NCI-H2171 (cell line): ENCODE data around the gene PDLIM7.

ENCODE experiments used
- DNase-seq: peaks from one replicate; lab custom pipeline; 2025; lab: John Stamatoyannopoulos, UW

The PDLIM7 gene

GRCh38 chr5:177455661-177456590, 41.5 kb downstream of the PDLIM7 start:
- peak; percentile 80 for DNase-seq

- peak; percentile 77 for DNase-seq
These were observed 42.3 kb downstream of the PDLIM7 start for GRCh38 chr5:177455036-177455660.

GRCh38 chr5:177454397-177455035, 42.9 kb downstream of the PDLIM7 start:
- DNase-seq = peak; percentile 51

- DNase-seq = no peak
These were observed 43.5 kb downstream of the PDLIM7 start for GRCh38 chr5:177453852-177454396.

- DNase-seq = no peak
These were observed 44.4 kb downstream of the PDLIM7 start for GRCh38 chr5:177452688-177453638.

GRCh38 chr5:177450667-177451424, 46.6 kb downstream of the PDLIM7 start:
- DNase-seq = no peak

- DNase-seq = no peak
These were observed 48.0 kb downstream of the PDLIM7 start for GRCh38 chr5:177449140-177450061.

- no peak for DNase-seq
These were observed 49.0 kb downstream of the PDLIM7 start for GRCh38 chr5:177448244-177448950.

- DNase-seq = no peak
These were observed 49.7 kb downstream of the PDLIM7 start for GRCh38 chr5:177447611-177448243.

GRCh38 chr5:177447066-177447610, 50.3 kb downstream of the PDLIM7 start:
- peak; percentile 30 for DNase-seq

GRCh38 chr5:177446200-177447065, 51.0 kb downstream of the PDLIM7 start, which contains the start of gene PRR7:
TSS of gene PRR7 (plus strand) at chr5:177446814. CDS start at chr5:177455068, 8,254 bp downstream.
- peak; percentile 43 for DNase-seq

GRCh38 chr5:177445917-177446199, 51.5 kb downstream of the PDLIM7 start:
- DNase-seq = no peak

- no peak for DNase-seq
These were observed 52.1 kb downstream of the PDLIM7 start for GRCh38 chr5:177445052-177445916.

- DNase-seq = no peak
These were observed 53.0 kb downstream of the PDLIM7 start for GRCh38 chr5:177444106-177445051.
